22Rv1 (cell line): Measurements from ENCODE around the gene VPS50.

Experiments
- ZFX ChIP-seq: fragments of 450-650 bp; IDR thresholded peaks from 2 replicates; pipeline ENCODE4 v1.6.1; 2017; ENCODE audit warnings: antibody characterized with exemption, borderline replicate concordance
- TF ChIP-seq, protein P1 (sequence below): fragments of 450-650 bp; IDR thresholded peaks from 2 replicates; pipeline ENCODE4 v1.5.1; 2017; ENCODE audit warnings: mild to moderate bottlenecking

DNA sequence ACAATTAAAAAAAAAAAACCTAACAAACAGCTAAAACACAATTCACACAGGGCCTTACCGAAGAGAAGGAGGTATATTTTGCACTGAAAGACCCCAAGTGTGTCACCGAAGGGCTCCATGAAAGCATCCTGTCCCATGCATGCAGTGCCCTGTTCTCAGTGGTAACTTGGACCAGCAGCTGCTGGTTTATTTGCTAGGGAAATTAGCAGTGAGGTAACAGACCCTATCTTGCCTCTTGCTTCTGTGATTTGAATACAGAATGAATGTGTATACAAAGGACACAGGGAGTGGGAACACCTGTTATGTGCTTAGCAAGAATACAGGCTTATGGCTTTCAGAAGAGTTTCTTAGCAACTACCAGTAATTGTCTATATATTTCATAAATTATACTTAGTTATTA lies 5.9 kb upstream of the VPS50 start, which contains the start of gene HEPACAM2:
- TF ChIP-seq, protein P1, sequence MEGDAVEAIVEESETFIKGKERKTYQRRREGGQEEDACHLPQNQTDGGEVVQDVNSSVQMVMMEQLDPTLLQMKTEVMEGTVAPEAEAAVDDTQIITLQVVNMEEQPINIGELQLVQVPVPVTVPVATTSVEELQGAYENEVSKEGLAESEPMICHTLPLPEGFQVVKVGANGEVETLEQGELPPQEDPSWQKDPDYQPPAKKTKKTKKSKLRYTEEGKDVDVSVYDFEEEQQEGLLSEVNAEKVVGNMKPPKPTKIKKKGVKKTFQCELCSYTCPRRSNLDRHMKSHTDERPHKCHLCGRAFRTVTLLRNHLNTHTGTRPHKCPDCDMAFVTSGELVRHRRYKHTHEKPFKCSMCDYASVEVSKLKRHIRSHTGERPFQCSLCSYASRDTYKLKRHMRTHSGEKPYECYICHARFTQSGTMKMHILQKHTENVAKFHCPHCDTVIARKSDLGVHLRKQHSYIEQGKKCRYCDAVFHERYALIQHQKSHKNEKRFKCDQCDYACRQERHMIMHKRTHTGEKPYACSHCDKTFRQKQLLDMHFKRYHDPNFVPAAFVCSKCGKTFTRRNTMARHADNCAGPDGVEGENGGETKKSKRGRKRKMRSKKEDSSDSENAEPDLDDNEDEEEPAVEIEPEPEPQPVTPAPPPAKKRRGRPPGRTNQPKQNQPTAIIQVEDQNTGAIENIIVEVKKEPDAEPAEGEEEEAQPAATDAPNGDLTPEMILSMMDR: no peak
- TF ChIP-seq ZFX: no peak
